MCF 10A (cell line): ENCODE measurements around the gene NRBP1. TPM values are rescaled to one million over a fixed set of nuclear protein-coding genes. Genes with fewer than 3 reads are reported as not detected.
"Not testable (repeated sequence)": the region's sequence is repeated elsewhere in the genome, so short reads cannot be mapped to it uniquely, and the experiment has no call there.

Experiments
- BruUV-seq: library from RNA; stranded (reverse); fragments of 400-500 nt; replicated peaks from 2 replicates; lab custom pipeline; 2021; lab: Mats Ljungman, UMichigan
- CTCF ChIA-PET: fragments of 300-600 bp; sonication (Branson Sonifier 250); formaldehyde crosslinking; extraction: SDS; loops from one replicate; lab custom pipeline; 2021; ENCODE audit warnings: antibody characterized with exemption, inconsistent platforms; lab: Yijun Ruan, JAX
- POLR2A ChIA-PET: fragments of 300-600, 350-650 bp; sonication (Branson Sonifier 250); formaldehyde crosslinking; extraction: SDS; loops from one replicate; lab custom pipeline; 2020; ENCODE audit warnings: antibody characterized with exemption, inconsistent platforms; lab: Yijun Ruan, JAX
- DNase-seq: peaks from one replicate; pipeline ENCODE4 v3.0.0-alpha.2; 2018; ENCODE audit not compliant: unreplicated experiment
- H3K27ac Mint-ChIP-seq: one replicate; pipeline ENCODE4 v1.8.0; 2022; ENCODE audit warnings: mild to moderate bottlenecking, low read depth, mixed read lengths; ENCODE audit not compliant: unreplicated experiment
- H3K27me3 Mint-ChIP-seq: one replicate; pipeline ENCODE4 v1.8.0; 2022; ENCODE audit warnings: mixed read lengths; ENCODE audit not compliant: insufficient read depth, unreplicated experiment
- H3K36me3 Mint-ChIP-seq: one replicate; pipeline ENCODE4 v1.8.0; 2022; ENCODE audit warnings: mild to moderate bottlenecking, moderate library complexity, mixed read lengths; ENCODE audit not compliant: insufficient read depth, unreplicated experiment
- H3K4me1 Mint-ChIP-seq: one replicate; pipeline ENCODE4 v1.8.0; 2022; ENCODE audit warnings: mixed read lengths; ENCODE audit not compliant: insufficient read depth, unreplicated experiment
- H3K4me3 Mint-ChIP-seq: one replicate; pipeline ENCODE4 v1.8.0; 2022; ENCODE audit warnings: mild to moderate bottlenecking, moderate library complexity, mixed read lengths; ENCODE audit not compliant: unreplicated experiment
- H3K9me3 Mint-ChIP-seq: one replicate; pipeline ENCODE4 v1.8.0; 2022; ENCODE audit warnings: mixed read lengths; ENCODE audit not compliant: unreplicated experiment
- intact Hi-C: fragments of 100-400 bp; cut with micrococcal nuclease; formaldehyde crosslinking; loops from 2 replicates; pipeline ENCODE4 v1.14.1; 2022
- total RNA-seq: library from RNA; stranded (reverse); gene quantifications from 2 replicates; pipeline ENCODE4 v1.2.3, GENCODE V29; 2022
- TF ChIP-seq, protein P1 (sequence below): fragments of 200-600 bp; IDR thresholded peaks from one replicate; pipeline ENCODE4 v1.8.0; 2022; ENCODE audit warnings: antibody characterized with exemption, mild to moderate bottlenecking; ENCODE audit not compliant: unreplicated experiment

Gene NRBP1
- total RNA-seq, 1 experiment from 2014 or later: 79.5 TPM

DNA sequence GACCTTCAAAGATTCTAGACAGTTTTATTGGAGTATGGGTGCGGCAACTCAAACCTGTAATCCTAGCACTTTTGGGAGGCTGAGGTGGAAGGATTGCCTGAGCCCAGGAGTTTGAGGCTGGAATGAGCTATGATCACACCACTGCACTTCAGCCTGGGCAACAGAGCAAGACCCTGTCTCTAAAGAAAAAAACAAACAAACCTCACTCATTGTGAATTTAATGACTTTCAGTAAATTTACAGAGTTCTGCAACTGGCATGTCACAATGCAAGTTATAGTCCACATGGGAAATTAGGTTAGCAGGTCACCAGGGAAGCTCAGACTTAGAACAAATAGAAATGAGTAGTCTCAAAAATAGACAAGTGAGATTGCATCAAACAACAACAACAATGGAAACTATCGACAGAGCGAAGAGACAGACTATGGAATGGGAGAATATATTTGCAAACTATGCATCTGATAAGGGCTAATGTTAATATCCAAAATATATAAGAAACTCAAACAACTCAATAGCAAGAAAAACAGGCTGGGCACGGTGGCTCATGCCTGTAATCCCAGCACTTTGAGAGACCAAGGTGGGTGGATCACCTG lies 6.7 kb upstream of the NRBP1 start:
- no peaks in the 10 kb centered on the region for H3K36me3 Mint-ChIP-seq
- intact Hi-C loops: no loop called here
- DNase-seq: no peak
- ChIA-PET POLR2A (interaction anchor here (0.5 to 3.2 kb wide), 4 partner anchors 7 to 98 kb away, joined by 3 to 29 read pairs (median 6); partner anchors contain the start of genes NRBP1 and PPM1G), CTCF (no interaction called here)
- no peaks in the 10 kb centered on the region for H3K4me1 Mint-ChIP-seq
- BruUV-seq: no TSS peak
- no peaks in the 10 kb centered on the region for H3K27me3 Mint-ChIP-seq
- no peak overlapping the region for H3K27ac Mint-ChIP-seq
- no peaks in the 10 kb centered on the region for H3K9me3 Mint-ChIP-seq
- TF ChIP-seq, protein P1, sequence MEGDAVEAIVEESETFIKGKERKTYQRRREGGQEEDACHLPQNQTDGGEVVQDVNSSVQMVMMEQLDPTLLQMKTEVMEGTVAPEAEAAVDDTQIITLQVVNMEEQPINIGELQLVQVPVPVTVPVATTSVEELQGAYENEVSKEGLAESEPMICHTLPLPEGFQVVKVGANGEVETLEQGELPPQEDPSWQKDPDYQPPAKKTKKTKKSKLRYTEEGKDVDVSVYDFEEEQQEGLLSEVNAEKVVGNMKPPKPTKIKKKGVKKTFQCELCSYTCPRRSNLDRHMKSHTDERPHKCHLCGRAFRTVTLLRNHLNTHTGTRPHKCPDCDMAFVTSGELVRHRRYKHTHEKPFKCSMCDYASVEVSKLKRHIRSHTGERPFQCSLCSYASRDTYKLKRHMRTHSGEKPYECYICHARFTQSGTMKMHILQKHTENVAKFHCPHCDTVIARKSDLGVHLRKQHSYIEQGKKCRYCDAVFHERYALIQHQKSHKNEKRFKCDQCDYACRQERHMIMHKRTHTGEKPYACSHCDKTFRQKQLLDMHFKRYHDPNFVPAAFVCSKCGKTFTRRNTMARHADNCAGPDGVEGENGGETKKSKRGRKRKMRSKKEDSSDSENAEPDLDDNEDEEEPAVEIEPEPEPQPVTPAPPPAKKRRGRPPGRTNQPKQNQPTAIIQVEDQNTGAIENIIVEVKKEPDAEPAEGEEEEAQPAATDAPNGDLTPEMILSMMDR: no peak
- no peak overlapping the region for H3K4me3 Mint-ChIP-seq

DNA sequence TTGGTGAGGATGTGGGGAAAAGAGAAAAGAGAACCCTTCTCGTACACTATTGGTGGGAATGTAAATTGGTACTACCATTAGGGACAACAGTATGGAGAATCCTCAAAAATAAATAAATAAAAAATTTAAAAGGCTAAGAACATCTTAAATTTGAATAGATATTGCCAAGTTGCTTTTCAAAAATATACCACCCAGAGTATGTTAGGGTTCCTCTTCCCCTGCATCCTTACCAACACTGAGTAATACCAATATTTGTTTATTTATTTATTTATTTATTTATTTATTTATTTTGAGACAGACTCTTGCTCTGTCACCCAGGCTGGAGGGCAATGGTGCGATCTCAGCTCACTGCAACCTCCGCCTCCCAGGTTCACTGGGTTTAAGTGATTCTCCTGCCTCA lies 5.5 kb upstream of the NRBP1 start:
- peaks cover 4% of the 10 kb centered on the region for H3K36me3 Mint-ChIP-seq
- H3K27me3 Mint-ChIP-seq: no peaks in the 10 kb centered on the region
- CTCF ChIA-PET: interaction anchor here (0.7 kb wide), 1 partner anchor 261 kb away, joined by 4 read pairs; no protein-coding TSS in a partner anchor
- H3K4me1 Mint-ChIP-seq: no peaks in the 10 kb centered on the region
- intact Hi-C loops: no loop called here
- no peak overlapping the region for H3K27ac Mint-ChIP-seq
- no peak overlapping the region for H3K4me3 Mint-ChIP-seq
- H3K9me3 Mint-ChIP-seq: no peaks in the 10 kb centered on the region
- BruUV-seq: no TSS peak
- no peak for DNase-seq
- POLR2A ChIA-PET: interaction anchor here (2.5 kb wide), 1 partner anchor 14 kb away, joined by 22 read pairs; the partner anchor contains the start of gene PPM1G
- TF ChIP-seq, protein P1: no peak

DNA sequence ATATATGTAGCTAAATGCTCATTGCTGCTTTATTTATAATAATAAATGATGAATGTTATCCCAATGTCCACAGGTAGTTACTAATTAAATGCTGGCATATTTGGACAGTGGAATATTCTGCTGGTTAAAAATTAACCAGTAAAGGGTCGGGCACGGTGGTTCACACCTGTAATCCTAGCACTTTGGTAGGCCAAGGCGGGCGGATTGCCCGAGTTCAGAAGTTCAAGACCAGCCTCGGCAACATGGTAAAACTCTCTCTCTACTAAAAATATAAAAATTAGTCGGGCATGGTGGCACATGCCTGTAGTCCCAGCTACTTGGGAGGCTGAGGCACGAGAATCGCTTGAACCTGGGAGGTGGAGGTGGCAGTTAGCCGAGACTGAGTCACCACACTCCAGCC lies 3.4 kb upstream of the NRBP1 start:
- ChIA-PET POLR2A (interaction anchor here (2.5 kb wide), 1 partner anchor 16 kb away, joined by 22 read pairs; the partner anchor contains the start of gene PPM1G), CTCF (interaction anchor here (0.6 kb wide), 1 partner anchor 21 kb away, joined by 3 read pairs; no protein-coding TSS in a partner anchor)
- not testable (repeated sequence) for H3K4me3 Mint-ChIP-seq, H3K9me3 Mint-ChIP-seq, DNase-seq, H3K27ac Mint-ChIP-seq, H3K4me1 Mint-ChIP-seq, BruUV-seq, H3K27me3 Mint-ChIP-seq
- intact Hi-C loops: loop anchor here (5.0 kb wide), 1 partner anchor 202 kb away; the partner anchor contains the start of genes CCDC121 and GPN1
- H3K36me3 Mint-ChIP-seq: peaks cover 21% of the 10 kb centered on the region

DNA sequence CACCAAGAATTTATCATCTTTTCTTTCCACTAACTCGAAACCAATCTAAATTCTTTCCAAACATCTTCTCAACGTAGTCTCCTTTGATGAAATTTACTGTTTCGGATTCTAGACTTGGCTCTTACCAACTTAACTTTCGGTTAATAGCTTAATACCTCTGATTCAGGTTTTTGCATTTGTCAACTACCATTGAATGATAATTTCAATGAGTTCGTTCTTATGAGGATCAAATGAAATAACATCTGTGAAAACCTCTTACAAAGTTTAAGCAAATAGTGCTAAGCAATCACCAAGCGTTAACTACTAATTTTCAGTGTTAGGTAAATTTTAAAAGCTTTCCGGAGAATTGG lies 593 bp upstream of the NRBP1 start:
- H3K4me3 Mint-ChIP-seq: peak overlapping the region; percentile 94
- CTCF ChIA-PET: interaction anchor here (0.6 to 2.0 kb wide), 4 partner anchors 14 to 255 kb away, joined by 3 to 8 read pairs (median 3); no protein-coding TSS in a partner anchor
- H3K36me3 Mint-ChIP-seq: peaks cover 36% of the 10 kb centered on the region
- POLR2A ChIA-PET: interaction anchor here (0.7 to 7.3 kb wide), 16 partner anchors 8 to 200 kb away, joined by 3 to 205 read pairs (median 9); partner anchors contain the start of genes CCDC121, GPN1, GTF3C2 and PPM1G
- H3K27ac Mint-ChIP-seq: peak overlapping the region; percentile 94
- H3K27me3 Mint-ChIP-seq: no peaks in the 10 kb centered on the region
- H3K9me3 Mint-ChIP-seq: no peaks in the 10 kb centered on the region
- TF ChIP-seq, protein P1: no peak
- DNase-seq: no peak
- intact Hi-C loops: loop anchor here (1.0 to 5.0 kb wide), 3 partner anchors 19 to 199 kb away; partner anchors contain the start of genes CCDC121, GPN1, PPM1G and ZNF512
- peaks cover 11% of the 10 kb centered on the region for H3K4me1 Mint-ChIP-seq
- no TSS peak for BruUV-seq
